Thoracic aorta (tissue), 2 donors: ENCODE results near the gene CEP57L1. TPM values are rescaled to one million over a fixed set of nuclear protein-coding genes. Genes with fewer than 3 reads are reported as not detected.

Source experiments
- ATAC-seq: fragments of 150-250 bp; one replicate; pipeline ENCODE4 v1.8.0; 2017; ENCODE audit warnings: low read depth; ENCODE audit not compliant: insufficient number of reproducible peaks, low FRiP score
- DNase-seq: peaks from one replicate; pipeline ENCODE4 v3.0.0-alpha.2; 2020; ENCODE audit warnings: low spot score
- H3K27ac ChIP-seq, 2 donors: fragments of 200-600 bp; sonication (generic); 1 replicate in 1 of 2; 2 replicates in 1 of 2; pipeline ENCODE4 v1.5.1; 2016; ENCODE audit warnings: mild to moderate bottlenecking in 2 of 2, moderate library complexity in 2 of 2
- H3K27me3 ChIP-seq: fragments of 200-600 bp; sonication (generic); replicated peaks from 2 replicates; pipeline ENCODE4 v1.6.0; 2016; ENCODE audit warnings: mild to moderate bottlenecking; ENCODE audit not compliant: insufficient read depth
- H3K36me3 ChIP-seq: fragments of 200-600 bp; sonication (generic); one replicate; pipeline ENCODE4 v1.5.1; 2016
- H3K4me1 ChIP-seq, 2 donors: fragments of 200-600 bp; sonication (generic); 1 replicate in 1 of 2; 2 replicates in 1 of 2; pipeline versions ENCODE4 v1.5.1 to v1.6.0; 2016; ENCODE audit warnings: low read depth in 2 of 2, mild to moderate bottlenecking in 1 of 2; ENCODE audit not compliant: control insufficient read depth in 1 of 2
- H3K4me3 ChIP-seq: fragments of 200-600 bp; sonication (generic); 2 replicates; pipeline ENCODE4 v1.5.1; 2016; ENCODE audit warnings: mild to moderate bottlenecking
- H3K9me3 ChIP-seq: fragments of 200-600 bp; sonication (generic); 2 replicates; pipeline ENCODE4 v1.5.1; 2016
- total RNA-seq, 2 donors: library from RNA; depleted of rRNA; stranded (reverse); fragments of >200 nt; gene quantifications; one replicate each; pipeline versions ENCODE4 v1.1.0 to v1.2.3, GENCODE V29; 2016
- TF ChIP-seq, protein P1 (sequence below): fragments of 200-600 bp; sonication (generic); IDR thresholded peaks from one replicate; pipeline ENCODE4 v1.5.1; 2019; ENCODE audit warnings: antibody characterized with exemption

CEP57L1 gene
- total RNA-seq, 2 donors from 2014 or later: 9.8 to 29.5 TPM

DNA sequence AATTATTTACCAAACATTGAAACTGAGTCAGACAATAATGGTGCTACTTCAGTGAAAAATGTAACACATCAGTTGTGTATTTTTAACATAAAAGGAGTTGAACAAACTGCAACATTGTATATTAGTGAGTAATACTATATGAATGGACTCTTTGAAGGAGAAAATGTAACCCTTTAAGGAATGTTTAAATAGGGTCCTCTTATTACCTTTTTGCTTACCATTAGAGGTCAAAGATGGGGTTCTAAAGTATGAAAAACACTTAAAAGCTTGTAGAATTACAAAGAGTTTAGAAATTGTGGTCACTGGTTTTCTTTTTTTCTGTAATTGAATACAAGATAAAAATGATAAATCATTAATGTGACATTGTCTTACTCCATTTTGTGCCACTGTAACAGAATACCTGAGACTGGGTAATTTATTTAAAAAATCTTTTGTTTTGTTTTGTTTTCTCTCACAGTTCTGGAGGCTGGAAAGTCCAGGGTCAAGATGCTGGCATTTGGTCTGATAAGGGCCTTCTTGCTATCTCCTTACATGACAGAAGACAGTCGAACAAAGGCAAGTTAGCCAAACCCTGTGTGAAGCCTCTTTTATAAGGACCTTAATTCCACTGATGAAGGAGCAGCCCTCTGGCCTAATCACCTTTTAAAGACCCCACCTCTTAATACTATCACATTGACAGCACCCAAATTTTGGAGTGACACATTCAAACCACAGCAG is 43.8 kb upstream of the CEP57L1 start:
- Histone ChIP-seq H3K4me1 (peaks cover 6 to 32% of the 10 kb centered on the region in 2 donors), H3K4me3 (no peak overlapping the region), H3K36me3 (no peaks in the 10 kb centered on the region), H3K27ac (no peak overlapping the region), H3K9me3 (no peaks in the 10 kb centered on the region), H3K27me3 (no peaks in the 10 kb centered on the region)
- TF ChIP-seq, protein P1, sequence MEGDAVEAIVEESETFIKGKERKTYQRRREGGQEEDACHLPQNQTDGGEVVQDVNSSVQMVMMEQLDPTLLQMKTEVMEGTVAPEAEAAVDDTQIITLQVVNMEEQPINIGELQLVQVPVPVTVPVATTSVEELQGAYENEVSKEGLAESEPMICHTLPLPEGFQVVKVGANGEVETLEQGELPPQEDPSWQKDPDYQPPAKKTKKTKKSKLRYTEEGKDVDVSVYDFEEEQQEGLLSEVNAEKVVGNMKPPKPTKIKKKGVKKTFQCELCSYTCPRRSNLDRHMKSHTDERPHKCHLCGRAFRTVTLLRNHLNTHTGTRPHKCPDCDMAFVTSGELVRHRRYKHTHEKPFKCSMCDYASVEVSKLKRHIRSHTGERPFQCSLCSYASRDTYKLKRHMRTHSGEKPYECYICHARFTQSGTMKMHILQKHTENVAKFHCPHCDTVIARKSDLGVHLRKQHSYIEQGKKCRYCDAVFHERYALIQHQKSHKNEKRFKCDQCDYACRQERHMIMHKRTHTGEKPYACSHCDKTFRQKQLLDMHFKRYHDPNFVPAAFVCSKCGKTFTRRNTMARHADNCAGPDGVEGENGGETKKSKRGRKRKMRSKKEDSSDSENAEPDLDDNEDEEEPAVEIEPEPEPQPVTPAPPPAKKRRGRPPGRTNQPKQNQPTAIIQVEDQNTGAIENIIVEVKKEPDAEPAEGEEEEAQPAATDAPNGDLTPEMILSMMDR: no peak
- no peak for ATAC-seq
- DNase-seq: no peak

DNA sequence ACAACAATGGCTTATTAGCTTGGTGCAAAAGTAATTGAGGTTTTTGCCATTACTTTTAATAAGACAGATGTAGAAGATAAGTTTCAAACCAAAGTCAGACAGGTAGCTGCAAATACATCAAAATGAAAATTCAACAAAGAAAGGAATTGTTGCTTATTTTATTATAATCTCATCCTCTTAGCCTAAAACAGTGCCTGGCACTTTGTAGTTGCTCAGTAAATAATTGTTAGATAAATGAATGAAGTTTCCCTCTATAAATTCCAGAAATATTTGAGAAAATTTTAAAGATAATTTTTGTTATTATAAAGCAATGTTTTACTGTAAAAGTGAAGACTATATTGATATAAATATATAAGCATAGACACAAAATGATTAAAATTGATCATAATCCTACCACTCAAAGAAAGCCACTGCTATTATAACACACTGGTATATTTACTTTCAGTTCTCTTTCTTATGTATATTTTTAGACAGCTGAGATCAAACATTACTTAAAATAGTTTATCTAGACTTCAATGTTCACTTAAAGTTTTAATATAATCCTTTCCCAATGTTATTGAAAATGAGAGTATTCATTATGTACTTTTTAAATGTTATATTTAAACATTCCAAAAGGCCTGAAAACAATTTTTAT is 43.2 kb upstream of the CEP57L1 start:
- Histone ChIP-seq H3K4me1 (peaks cover 11 to 39% of the 10 kb centered on the region in 2 donors), H3K9me3 (no peaks in the 10 kb centered on the region), H3K27ac (no peak overlapping the region), H3K27me3 (no peaks in the 10 kb centered on the region), H3K36me3 (no peaks in the 10 kb centered on the region), H3K4me3 (no peak overlapping the region)
- DNase-seq (no peak), ATAC-seq (no peak)
- TF ChIP-seq, protein P1: no peak

DNA sequence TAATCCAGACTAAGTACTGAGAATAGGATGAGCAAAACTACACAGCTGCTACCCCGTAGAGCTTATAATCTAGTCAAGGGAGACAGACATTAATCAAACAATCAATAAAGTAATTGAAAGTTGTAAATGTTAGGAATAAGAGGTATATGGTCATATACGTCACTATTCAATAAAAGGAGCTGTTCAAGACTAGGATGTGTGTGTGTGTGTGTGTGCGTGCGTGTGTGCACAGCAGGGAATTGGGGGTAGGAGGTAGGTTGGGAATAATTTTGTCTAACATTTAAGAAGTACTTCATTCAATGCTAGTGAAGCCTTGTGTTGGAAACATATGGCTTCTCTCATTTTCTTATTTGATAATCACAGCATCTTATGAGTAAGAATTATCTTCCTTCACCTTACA is 42.5 kb upstream of the CEP57L1 start:
- Histone ChIP-seq H3K9me3 (no peaks in the 10 kb centered on the region), H3K4me3 (no peak overlapping the region), H3K36me3 (no peaks in the 10 kb centered on the region), H3K27me3 (no peaks in the 10 kb centered on the region), H3K4me1 (peaks cover 16 to 45% of the 10 kb centered on the region in 2 donors), H3K27ac (no peak overlapping the region)
- DNase-seq (no peak), ATAC-seq (no peak)
- TF ChIP-seq, protein P1: no peak

DNA sequence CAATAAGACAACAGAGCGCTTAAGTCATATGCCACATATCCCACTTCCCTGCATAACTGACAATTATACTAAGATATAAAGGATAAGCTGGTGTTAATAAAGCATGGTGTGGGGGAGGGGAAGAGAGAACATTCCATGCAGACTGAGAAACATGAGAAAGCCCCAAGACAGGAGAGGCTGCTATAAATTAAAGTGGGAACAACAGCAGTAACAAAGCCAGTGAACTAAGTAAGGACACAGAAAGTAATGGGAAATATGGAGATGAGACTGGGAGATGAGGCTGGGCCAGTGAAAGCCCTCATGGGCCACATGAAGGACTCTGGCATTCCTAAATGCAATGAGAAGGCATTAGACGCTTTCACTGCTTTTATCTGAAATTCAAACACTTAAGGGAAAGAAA is 42.0 kb upstream of the CEP57L1 start:
- no peaks in the 10 kb centered on the region for H3K36me3 ChIP-seq
- TF ChIP-seq, protein P1: no peak
- no peaks in the 10 kb centered on the region for H3K9me3 ChIP-seq
- no peak overlapping the region for H3K27ac ChIP-seq
- no peaks in the 10 kb centered on the region for H3K27me3 ChIP-seq
- H3K4me1 ChIP-seq: peaks cover 21 to 49% of the 10 kb centered on the region in 2 donors
- no peak overlapping the region for H3K4me3 ChIP-seq
- DNase-seq: no peak
- ATAC-seq: no peak

DNA sequence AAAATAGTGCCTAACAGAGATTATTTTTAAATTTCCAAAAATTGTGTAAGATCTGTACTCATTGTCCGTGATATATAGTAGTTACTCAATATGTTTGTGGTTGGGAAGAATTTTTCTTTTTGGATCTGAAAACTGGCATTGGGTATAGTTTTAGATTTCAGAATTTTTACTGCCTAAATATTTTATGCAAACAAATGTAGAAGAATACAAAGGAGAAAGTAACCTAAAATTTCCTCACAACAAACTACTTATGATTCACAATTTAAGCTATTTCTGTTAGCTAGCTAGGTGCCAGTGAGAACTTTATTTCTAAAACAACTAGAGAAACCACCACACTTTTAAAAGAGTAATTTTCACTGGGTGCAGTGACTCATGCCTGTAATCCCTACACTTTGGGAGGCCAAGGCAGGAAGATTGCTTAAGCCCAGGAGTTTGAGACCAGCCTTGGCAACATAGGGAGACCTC is 39.5 kb upstream of the CEP57L1 start:
- Histone ChIP-seq H3K36me3 (no peaks in the 10 kb centered on the region), H3K4me1 (peaks cover 40 to 71% of the 10 kb centered on the region in 2 donors), H3K27me3 (no peaks in the 10 kb centered on the region), H3K9me3 (no peaks in the 10 kb centered on the region), H3K4me3 (no peak overlapping the region), H3K27ac (peak overlapping the region in 1 of 2 donors; percentile 28)
- ATAC-seq: peak; percentile 72
- TF ChIP-seq, protein P1: no peak
- DNase-seq: no peak
